Dermis microvascular lymphatic vessel endothelial cell (primary cell): ENCODE measurements around the gene PPP1R1B. TPM values are rescaled to one million over a fixed set of nuclear protein-coding genes. Genes with fewer than 3 reads are reported as not detected.

Experiments
- DNase-seq, 2 donors: peaks; one replicate each; pipeline versions ENCODE4 v3.0.0 to v3.0.0-alpha.2; 2010; ENCODE audit warnings: low read depth in 2 of 2
- total RNA-seq: library from RNA; depleted of rRNA; stranded (reverse); fragments of >200 nt; gene quantifications from 2 replicates; pipeline ENCODE4 v1.2.1, GENCODE V29; 2014

PPP1R1B gene
- total RNA-seq, 1 donor from 2014 or later, result not detected

- DNase-seq, result no peak
Observed at GRCh38 chr17:39600288-39600996, 26.3 kb upstream of the PPP1R1B start.

- no peak for DNase-seq
Observed at GRCh38 chr17:39600997-39601597, 25.7 kb upstream of the PPP1R1B start.

GRCh38 chr17:39601758-39602532 is 24.8 kb upstream of the PPP1R1B start:
- DNase-seq, result no peak

- DNase-seq, result no peak
Observed at GRCh38 chr17:39602533-39603303, 24.0 kb upstream of the PPP1R1B start.

GRCh38 chr17:39603304-39604016 is 23.3 kb upstream of the PPP1R1B start:
- DNase-seq, result no peak

GRCh38 chr17:39604911-39605491 is 21.8 kb upstream of the PPP1R1B start:
- no peak for DNase-seq

- DNase-seq, result peak in 1 of 2 donors; percentile 13
Observed at GRCh38 chr17:39605492-39606433, 21.0 kb upstream of the PPP1R1B start.

GRCh38 chr17:39606434-39607056 is 20.2 kb upstream of the PPP1R1B start:
- DNase-seq, result no peak

GRCh38 chr17:39607057-39607850 is 19.5 kb upstream of the PPP1R1B start:
- no peak for DNase-seq

GRCh38 chr17:39607851-39608130 is 19.0 kb upstream of the PPP1R1B start, which contains the start of gene NEUROD2:
TSS of gene NEUROD2 (minus strand) at chr17:39607920. CDS start at chr17:39606599, 1,321 bp downstream.
- DNase-seq, result no peak

- DNase-seq, result no peak
Observed at GRCh38 chr17:39608142-39608981, 18.4 kb upstream of the PPP1R1B start.

- no peak for DNase-seq
Observed at GRCh38 chr17:39609416-39610025, 17.2 kb upstream of the PPP1R1B start.

- DNase-seq, result no peak
Observed at GRCh38 chr17:39611401-39612112, 15.2 kb upstream of the PPP1R1B start.

- no peak for DNase-seq
Observed at GRCh38 chr17:39612291-39612894, 14.4 kb upstream of the PPP1R1B start.

- DNase-seq, result no peak
Observed at GRCh38 chr17:39612935-39613464, 13.8 kb upstream of the PPP1R1B start.
